Vagina (tissue), 2 donors: ENCODE data around the gene ZEB2.

ENCODE experiments used
- POLR2A ChIP-seq, 2 donors: fragments of 450-650 bp; IDR thresholded peaks; one replicate each; pipeline ENCODE4 v1.6.1; 2017; ENCODE audit warnings: antibody characterized with exemption in 2 of 2, mild to moderate bottlenecking in 2 of 2, moderate library complexity in 2 of 2
- POLR2AphosphoS5 ChIP-seq, 2 donors: sonication (generic); formaldehyde crosslinking; IDR thresholded peaks; one replicate each; pipeline ENCODE4 v1.9.0; 2017; ENCODE audit warnings: antibody characterized with exemption in 2 of 2, mild to moderate bottlenecking in 2 of 2, low read depth in 1 of 2; ENCODE audit not compliant: insufficient read depth in 1 of 2
- TF ChIP-seq, protein P1 (sequence below), 3 experiments: fragments of 450-650 bp in 2 of 3; fragments of 200-600 bp in 1 of 3; sonication (generic) in 1 of 3; IDR thresholded peaks; one replicate each; pipeline ENCODE4 v1.5.1; 2017 to 2019; ENCODE audit warnings: antibody characterized with exemption in 3 of 3, mild to moderate bottlenecking in 2 of 3, moderate library complexity in 2 of 3

DNA sequence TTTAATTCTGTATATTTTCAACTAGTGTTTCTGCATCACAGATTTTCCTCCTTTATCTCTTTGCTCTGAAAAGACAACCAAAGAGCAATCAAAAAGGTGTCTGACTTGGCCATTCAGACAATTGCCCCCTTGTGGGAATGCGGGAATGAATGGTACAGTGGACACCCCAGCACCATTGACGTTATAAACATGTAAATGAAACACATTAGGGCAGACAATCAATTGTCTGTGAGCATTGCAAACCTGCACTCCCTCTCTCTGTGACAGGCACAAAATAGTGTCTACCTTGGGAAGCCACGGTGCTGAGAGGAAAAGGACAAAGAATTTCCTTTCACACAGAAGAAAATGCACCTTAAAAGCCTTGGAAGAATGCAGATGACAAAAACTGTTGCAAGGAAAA lies 8.0 kb downstream of the ZEB2 start:
- TF ChIP-seq, protein P1, sequence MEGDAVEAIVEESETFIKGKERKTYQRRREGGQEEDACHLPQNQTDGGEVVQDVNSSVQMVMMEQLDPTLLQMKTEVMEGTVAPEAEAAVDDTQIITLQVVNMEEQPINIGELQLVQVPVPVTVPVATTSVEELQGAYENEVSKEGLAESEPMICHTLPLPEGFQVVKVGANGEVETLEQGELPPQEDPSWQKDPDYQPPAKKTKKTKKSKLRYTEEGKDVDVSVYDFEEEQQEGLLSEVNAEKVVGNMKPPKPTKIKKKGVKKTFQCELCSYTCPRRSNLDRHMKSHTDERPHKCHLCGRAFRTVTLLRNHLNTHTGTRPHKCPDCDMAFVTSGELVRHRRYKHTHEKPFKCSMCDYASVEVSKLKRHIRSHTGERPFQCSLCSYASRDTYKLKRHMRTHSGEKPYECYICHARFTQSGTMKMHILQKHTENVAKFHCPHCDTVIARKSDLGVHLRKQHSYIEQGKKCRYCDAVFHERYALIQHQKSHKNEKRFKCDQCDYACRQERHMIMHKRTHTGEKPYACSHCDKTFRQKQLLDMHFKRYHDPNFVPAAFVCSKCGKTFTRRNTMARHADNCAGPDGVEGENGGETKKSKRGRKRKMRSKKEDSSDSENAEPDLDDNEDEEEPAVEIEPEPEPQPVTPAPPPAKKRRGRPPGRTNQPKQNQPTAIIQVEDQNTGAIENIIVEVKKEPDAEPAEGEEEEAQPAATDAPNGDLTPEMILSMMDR (IDR thresholded peaks at IDR 0.05): no peak
- TF ChIP-seq POLR2A (IDR thresholded peaks at IDR 0.05): no peak
- TF ChIP-seq POLR2AphosphoS5 (IDR thresholded peaks at IDR 0.05; ENCODE audit: insufficient read depth in 1 of 2, low read depth in 1 of 2): no peak
